HG03060 (cell line): ENCODE measurements around the gene OGFOD3.

Source experiments
- ATAC-seq: cut with Tn5 transposase; IDR thresholded peaks from one replicate; pipeline ENCODE4 v1.9.1; 2021; ENCODE audit warnings: low read depth, moderate number of reproducible peaks; ENCODE audit not compliant: unreplicated experiment

Gene OGFOD3

DNA sequence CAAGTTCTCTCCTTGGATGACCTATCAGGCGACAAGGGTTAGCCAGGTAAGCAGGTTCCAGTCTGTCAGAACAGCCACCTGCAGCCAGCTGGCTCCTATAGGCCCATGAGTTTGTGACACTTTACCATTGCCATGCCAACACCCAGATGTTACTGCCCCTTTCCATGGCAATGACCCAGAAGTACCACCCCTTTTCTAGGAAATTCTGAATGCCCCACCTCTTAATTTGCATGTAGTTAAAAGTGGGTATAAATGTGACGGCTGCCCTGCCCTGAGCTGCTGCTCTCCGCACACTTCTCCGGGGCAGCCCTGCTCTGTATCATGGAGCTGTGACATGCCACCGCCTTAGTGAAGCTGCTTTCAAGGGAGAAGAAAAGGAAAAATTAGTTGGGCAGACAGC is 74.8 kb downstream of the OGFOD3 start:
- no peak for ATAC-seq

DNA sequence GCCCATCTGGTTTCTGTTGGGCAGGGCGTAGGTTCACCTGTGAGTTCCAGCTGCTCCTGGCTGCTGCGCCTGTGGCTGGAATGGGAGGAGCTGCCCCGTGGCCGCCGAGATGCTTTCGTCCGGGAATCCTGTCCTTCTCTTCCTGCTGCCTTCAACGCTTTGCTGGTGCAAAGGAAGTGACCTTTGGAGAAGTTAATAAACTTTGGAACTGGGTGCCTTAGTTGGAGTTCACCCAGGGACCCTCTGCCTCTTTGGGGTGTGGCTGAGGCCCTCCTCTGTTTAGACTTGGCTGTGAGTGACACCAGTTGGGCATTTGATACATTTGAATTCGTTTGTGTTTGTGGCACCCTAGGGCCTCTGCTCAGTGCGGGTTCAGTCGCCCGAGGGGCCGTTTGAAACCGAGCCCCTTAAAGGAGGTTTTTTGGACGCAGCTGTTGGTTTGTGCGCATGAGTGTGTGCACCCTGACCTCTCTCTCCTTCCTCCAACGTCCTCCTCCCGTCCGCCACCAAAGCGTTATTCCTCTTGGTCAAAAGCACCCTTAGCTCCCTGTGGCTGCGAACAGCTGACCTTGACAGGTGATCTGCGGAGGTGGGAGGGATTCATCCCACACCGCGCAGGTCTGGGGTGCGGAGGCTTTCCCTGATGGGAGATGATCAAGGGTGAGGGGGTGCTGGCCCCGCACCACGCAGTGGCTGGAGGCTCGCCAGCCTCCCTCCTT is 75.9 kb downstream of the OGFOD3 start:
- ATAC-seq, result no peak

DNA sequence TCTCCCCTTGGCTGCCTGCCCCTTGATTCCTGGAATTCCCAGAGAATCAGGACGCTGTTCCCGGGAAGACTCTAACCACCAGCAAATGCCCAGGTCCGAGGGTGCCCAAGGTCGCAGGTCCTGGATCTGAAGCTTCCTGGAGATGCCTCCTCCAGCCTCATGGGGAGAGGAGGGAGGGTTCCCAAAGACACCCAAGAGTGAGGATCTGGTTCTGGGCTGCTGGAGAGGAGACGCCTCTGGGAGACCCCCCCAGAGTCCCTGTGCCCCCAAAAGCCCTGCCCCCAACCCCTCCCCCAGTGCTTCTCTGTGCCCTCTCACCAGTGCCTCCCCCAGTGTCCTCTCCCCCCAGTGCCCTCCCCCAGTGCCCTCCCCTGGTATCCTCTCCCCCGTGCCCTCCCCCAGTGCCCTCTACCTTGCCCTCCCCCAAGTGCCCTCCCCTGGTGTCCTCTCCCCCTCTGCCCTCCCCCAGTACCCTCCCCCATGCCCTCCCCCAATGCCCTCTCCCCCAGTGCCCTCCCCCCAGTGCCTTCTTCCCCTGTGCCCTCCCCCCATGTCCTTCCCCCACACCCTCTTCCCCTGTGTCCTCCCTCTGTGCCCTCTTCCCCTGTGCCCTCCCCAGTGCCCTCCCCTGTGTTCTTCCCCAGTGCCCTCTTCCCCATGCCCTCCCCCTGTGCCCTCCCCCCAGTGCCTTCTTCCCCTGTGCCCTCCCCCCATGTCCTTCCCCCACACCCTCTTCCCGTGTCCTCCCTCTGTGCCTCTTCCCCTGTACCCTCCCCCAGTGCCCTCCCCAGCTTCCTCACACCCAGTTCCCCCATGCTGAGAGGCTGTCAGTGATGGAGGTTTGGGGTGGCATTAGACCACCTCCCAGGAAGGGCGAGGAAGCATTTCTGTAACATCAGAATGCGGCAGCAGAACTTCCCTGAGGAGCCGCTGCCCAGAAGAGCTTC is 78.5 kb downstream of the OGFOD3 start:
- no peak for ATAC-seq
